Heart left ventricle (tissue), 13 donors: ENCODE data around the gene DND1.

Source experiments
- CTCF ChIP-seq, 12 donors: fragments of 200-600 bp; sonication (generic) in 4 of 12; IDR thresholded peaks; one replicate each; pipeline versions ENCODE4 v1.5.0 to v1.8.0; 2018 to 2022; ENCODE audit warnings: antibody characterized with exemption in 12 of 12, mild to moderate bottlenecking in 5 of 12
- POLR2A ChIP-seq, 2 donors: fragments of 450-650 bp; IDR thresholded peaks; one replicate each; pipeline ENCODE4 v1.6.1; 2017; ENCODE audit warnings: antibody characterized with exemption in 2 of 2, mild to moderate bottlenecking in 2 of 2, moderate library complexity in 2 of 2
- donor health status: ischemic (EF 13 %, LVEDD 7.1; RV severe dilation, severe dysfunction).
- donor health status: DM: no; HTN: yes; CAD: no.
- donor health status: DM: no; HTN: no; CAD: no.
- donor health status: ischemic (EF 25% LVEDD 6.9; RV normal size, moderate dysfunction).
- donor health status: ischemic (EF 25% LVEDD 5.7; RV mildly dilated, moderate dysfunction).
- donor health status: ischemic (EF 35%, LVEDD 5.7; RV mildly dilated, moderate dysfunction).
- donor health status: nonischemic (EF 11% LVEDD 7.7; RV severe dilation, severe dysfunction).
- donor health status: DM: yes; HTN: yes; CAD: no.
- donor health status: PGD.
- donor health status: ischemic (EF 29% LVEDD 5.4; RV normal size, mild dysfunction).
- donor health status: nonischemic (EF 23%, LVEDD 6.1; RV moderate dilation, normal function).

- TF ChIP-seq POLR2A (IDR thresholded peaks at IDR 0.05) (no peak), CTCF (IDR thresholded peaks at IDR 0.05) (no peak)
Observed at GRCh38 chr5:140707812-140708211, 34.4 kb upstream of the DND1 start.
